Spleen (tissue), 11 donors: ENCODE measurements around the gene BLOC1S1. TPM values are rescaled to one million over a fixed set of nuclear protein-coding genes. Genes with fewer than 3 reads are reported as not detected.

Experiments used
- DNase-seq: peaks from one replicate; pipeline ENCODE4 v3.0.0-alpha.2; 2020
- H3K27ac ChIP-seq, 8 donors: fragments of 200-600 bp; sonication (generic) in 7 of 8; 1 replicate in 4 of 8; 2 replicates in 4 of 8; pipeline versions ENCODE4 v1.5.0 to v1.8.0; 2016 to 2021; ENCODE audit warnings: inconsistent platforms in 4 of 8, mild to moderate bottlenecking in 4 of 8, moderate library complexity in 1 of 8
- H3K27me3 ChIP-seq, 7 donors: fragments of 200-600 bp; sonication (generic) in 6 of 7; replicated peaks in 1 of 7; 1 replicate in 4 of 7; 2 replicates in 3 of 7; pipeline versions ENCODE4 v1.5.0 to v1.8.0; 2016 to 2021; ENCODE audit warnings: inconsistent platforms in 3 of 7, mild to moderate bottlenecking in 1 of 7
- H3K36me3 ChIP-seq, 6 donors: fragments of 200-600 bp; sonication (generic) in 5 of 6; 1 replicate in 4 of 6; 2 replicates in 2 of 6; pipeline versions ENCODE4 v1.5.0 to v1.8.0; 2016 to 2021; ENCODE audit warnings: inconsistent platforms in 2 of 6
- H3K4me1 ChIP-seq, 6 donors: fragments of 200-600 bp; sonication (generic) in 5 of 6; 1 replicate in 3 of 6; 2 replicates in 3 of 6; pipeline versions ENCODE4 v1.5.0 to v1.8.0; 2016 to 2021; ENCODE audit warnings: inconsistent platforms in 3 of 6
- H3K4me3 ChIP-seq, 8 donors: fragments of 200-600 bp; sonication (generic) in 7 of 8; 1 replicate in 4 of 8; 2 replicates in 4 of 8; pipeline versions ENCODE4 v1.5.0 to v1.8.0; 2016 to 2021; ENCODE audit warnings: inconsistent platforms in 4 of 8, mild to moderate bottlenecking in 4 of 8, moderate library complexity in 2 of 8
- H3K9me3 ChIP-seq, 8 donors: fragments of 200-600 bp; sonication (generic) in 7 of 8; 1 replicate in 4 of 8; 2 replicates in 4 of 8; pipeline versions ENCODE4 v1.5.0 to v1.8.0; 2016 to 2021; ENCODE audit warnings: inconsistent platforms in 4 of 8
- CTCF ChIP-seq, 11 experiments: fragments of 200-600 bp in 7 of 11; fragments of 450-650 bp in 4 of 11; sonication (generic) in 4 of 11; IDR thresholded peaks in 8 of 11; conservative IDR thresholded peaks in 3 of 11; 1 replicate in 7 of 11; 2 replicates in 4 of 11; pipeline versions ENCODE4 v1.4.0 to v1.8.0; 2016 to 2021; ENCODE audit warnings: antibody characterized with exemption in 11 of 11, inconsistent platforms in 4 of 11, mild to moderate bottlenecking in 1 of 11
- POLR2A ChIP-seq, 3 donors: fragments of 450-650 bp; IDR thresholded peaks; one replicate each; pipeline ENCODE4 v1.5.1; 2017; ENCODE audit warnings: antibody characterized with exemption in 3 of 3, mild to moderate bottlenecking in 1 of 3
- POLR2AphosphoS5 ChIP-seq, 3 donors: sonication (generic); formaldehyde crosslinking; IDR thresholded peaks; one replicate each; pipeline ENCODE4 v1.5.1; 2017; ENCODE audit warnings: antibody characterized with exemption in 3 of 3
- WGBS, 5 donors: extraction: QIAGEN DNeasy Blood & Tissue Kit in 3 of 5; methylation state at CpG; one replicate each; pipeline versions ENCODE4 v1.1.5 to v1.1.7; 2013 to 2018; 5-methylcytosine and 5-hydroxymethylcytosine counted together
- intact Hi-C: fragments of 100-400 bp; cut with DNase I; formaldehyde crosslinking; loops from one replicate; pipeline ENCODE4 v1.15.0; 2023; ENCODE audit warnings: low total_unique reads
- polyA plus RNA-seq, 3 donors: library from polyadenylated mRNA; stranded (reverse); fragments of 200-250 nt; gene quantifications; one replicate each; pipeline ENCODE4 v1.2.1, GENCODE V29; 2013
- total RNA-seq, 7 donors: library from RNA; depleted of rRNA in 3 of 7; stranded (reverse); fragments of >200 nt in 3 of 7; fragmentation: NEBNext Ultra II Directional in 4 of 7; extraction: Animal tissue kit (Norgen Biotek cat#: 25700) in 4 of 7; gene quantifications; one replicate each; pipeline versions ENCODE4 v1.1.0 to v1.2.1, GENCODE V29; 2016 to 2021
- donor health status: healthy with polysubstance abuse.
- donor health status: DM: no; HTN: no; CAD: no; lungs with moderate emphysema.
- donor health status: DM: no; HTN: no; CAD: no.
- donor health status: Bipolar disorder and iron deficiency.
- donor health status: healthy.
- donor health status: DM: no; HTN: no; CAD: no.
- donor health status: DM: yes; HTN: yes; CAD: no.

Gene BLOC1S1
- total and polyA plus RNA-seq, 10 donors = 113 to 304 (median 212) TPM

- DNase-seq = peak; percentile 60
- 49 to 86% (median 78%) methylated on average over 4 of the region's 4 CpGs for WGBS, 5 donors
- H3K36me3 ChIP-seq = peaks cover 0 to 55% (median 15%) of the 10 kb centered on the region in 6 donors
- peaks cover 35 to 78% (median 60%) of the 10 kb centered on the region in 6 donors for H3K4me1 ChIP-seq
- H3K4me3 ChIP-seq = peak overlapping the region in 1 of 8 donors; percentile 89
- no peak for TF ChIP-seq POLR2AphosphoS5 (IDR thresholded peaks at IDR 0.05)
- no peak for TF ChIP-seq POLR2A (IDR thresholded peaks at IDR 0.05)
- no peak for TF ChIP-seq CTCF (IDR thresholded peaks at IDR 0.05 in 8 of 11, conservative IDR thresholded peaks at IDR 0.05 in 3 of 11)
- intact Hi-C loops = no loop called here
- no peaks in the 10 kb centered on the region for H3K9me3 ChIP-seq
- no peaks in the 10 kb centered on the region for H3K27me3 ChIP-seq
- peak overlapping the region in 6 of 8 donors; percentile 9 to 97 (median 96) for H3K27ac ChIP-seq
Measured at GRCh38 chr12:55718015-55718414, 2.2 kb downstream of the BLOC1S1 start.

GRCh38 chr12:55718624-55719275 is 2.9 kb downstream of the BLOC1S1 start:
- intact Hi-C loops = no loop called here
- DNase-seq = peak; percentile 47
- Histone ChIP-seq H3K27me3 (no peaks in the 10 kb centered on the region), H3K9me3 (no peaks in the 10 kb centered on the region), H3K4me1 (peaks cover 35 to 86% (median 63%) of the 10 kb centered on the region in 6 donors), H3K36me3 (peaks cover 0 to 62% (median 16%) of the 10 kb centered on the region in 6 donors), H3K27ac (peak overlapping the region in 5 of 8 donors; percentile 32 to 97 (median 61)), H3K4me3 (no peak overlapping the region)
- TF ChIP-seq CTCF (IDR thresholded peaks at IDR 0.05 in 8 of 11, conservative IDR thresholded peaks at IDR 0.05 in 3 of 11) (no peak), POLR2AphosphoS5 (IDR thresholded peaks at IDR 0.05) (no peak), POLR2A (IDR thresholded peaks at IDR 0.05) (no peak)
- WGBS, 5 donors = 79 to 93% (median 83%) methylated on average over 4 of the region's 4 CpGs

- Histone ChIP-seq H3K9me3 (no peaks in the 10 kb centered on the region), H3K36me3 (peaks cover 0 to 68% (median 21%) of the 10 kb centered on the region in 6 donors), H3K4me3 (no peak overlapping the region), H3K27me3 (no peaks in the 10 kb centered on the region), H3K27ac (peak overlapping the region in 5 of 8 donors; percentile 32 to 73 (median 51)), H3K4me1 (peaks cover 37 to 92% (median 69%) of the 10 kb centered on the region in 6 donors)
- 81 to 94% (median 87%) methylated on average over 6 to 7 of the region's 7 CpGs for WGBS, 5 donors
- intact Hi-C loops = no loop called here
- TF ChIP-seq CTCF (IDR thresholded peaks at IDR 0.05 in 8 of 11, conservative IDR thresholded peaks at IDR 0.05 in 3 of 11) (no peak), POLR2A (IDR thresholded peaks at IDR 0.05) (no peak), POLR2AphosphoS5 (IDR thresholded peaks at IDR 0.05) (no peak)
- peak; percentile 50 for DNase-seq
Measured at GRCh38 chr12:55719371-55719770, 3.5 kb downstream of the BLOC1S1 start.

GRCh38 chr12:55720071-55720564 is 4.3 kb downstream of the BLOC1S1 start, which contains the start of gene RDH5:
Gene RDH5, plus strand, starts transcription at chr12:55720393. Its CDS starts 792 bp downstream, at chr12:55721185.
- no peaks in the 10 kb centered on the region for H3K9me3 ChIP-seq
- H3K27ac ChIP-seq = peak within 1 kb of the TSS in 6 of 8 donors; percentile 32 to 73 (median 55)
- peaks cover 41 to 96% (median 74%) of the 10 kb centered on the region in 6 donors for H3K4me1 ChIP-seq
- DNase-seq = peak; percentile 65
- WGBS, 5 donors = 68 to 89% (median 84%) methylated on average over 6 of the region's 6 CpGs
- H3K36me3 ChIP-seq = peaks cover 0 to 76% (median 28%) of the 10 kb centered on the region in 6 donors
- H3K4me3 ChIP-seq = no peak within 1 kb of the TSS
- intact Hi-C loops = no loop called here
- peak in 1 of 3 donors; percentile 45 for TF ChIP-seq POLR2AphosphoS5 (IDR thresholded peaks at IDR 0.05)
- no peak for TF ChIP-seq POLR2A (IDR thresholded peaks at IDR 0.05)
- no peaks in the 10 kb centered on the region for H3K27me3 ChIP-seq
